Prostate gland (tissue), 2 donors: Measurements from ENCODE around the gene ZCCHC17. TPM values are rescaled to one million over a fixed set of nuclear protein-coding genes. Genes with fewer than 3 reads are reported as not detected.

Experiments used
- DNase-seq: peaks from one replicate; pipeline ENCODE4 v3.0.0-alpha.2; 2019; ENCODE audit warnings: low spot score
- H3K27ac ChIP-seq, 2 donors: fragments of 200-600 bp; sonication (generic); 2 replicates each; pipeline ENCODE4 v1.5.1; 2017 to 2019
- H3K27me3 ChIP-seq: fragments of 200-600 bp; sonication (generic); replicated peaks from 2 replicates; pipeline ENCODE4 v1.5.1; 2019; ENCODE audit not compliant: insufficient read depth
- H3K36me3 ChIP-seq, 2 donors: fragments of 200-600 bp; sonication (generic); 1 replicate in 1 of 2; 2 replicates in 1 of 2; pipeline versions ENCODE4 v1.5.1 to v1.8.1; 2017 to 2019
- H3K4me1 ChIP-seq: fragments of 200-600 bp; sonication (generic); replicated peaks from 2 replicates; pipeline ENCODE4 v1.5.1; 2019
- H3K4me3 ChIP-seq, 2 donors: fragments of 200-600 bp; sonication (generic); 2 replicates each; pipeline ENCODE4 v1.5.1; 2017 to 2019
- H3K9me3 ChIP-seq: fragments of 200-600 bp; sonication (generic); 2 replicates; pipeline ENCODE4 v1.5.1; 2017
- POLR2A ChIP-seq: fragments of 450-650 bp; IDR thresholded peaks from one replicate; pipeline ENCODE4 v1.6.1; 2016; ENCODE audit warnings: antibody characterized with exemption, mild to moderate bottlenecking
- POLR2AphosphoS5 ChIP-seq: sonication (generic); formaldehyde crosslinking; IDR thresholded peaks from one replicate; pipeline ENCODE4 v1.6.1; 2017; ENCODE audit warnings: antibody characterized with exemption
- WGBS: methylation state at CpG from one replicate; pipeline ENCODE4 v1.1.5; 2018; 5-methylcytosine and 5-hydroxymethylcytosine counted together
- intact Hi-C: fragments of 100-400 bp; cut with DNase I; formaldehyde crosslinking; loops from one replicate; pipeline ENCODE4 v1.14.2; 2022
- total RNA-seq, 2 donors: library from RNA; depleted of rRNA; stranded (reverse); fragments of >200 nt; gene quantifications; one replicate each; pipeline ENCODE4 v1.1.0, GENCODE V29; 2016
- TF ChIP-seq, protein P1 (sequence below), 4 experiments: fragments of 200-600 bp in 2 of 4; fragments of 450-650 bp in 2 of 4; sonication (generic) in 2 of 4; IDR thresholded peaks; 1 replicate in 3 of 4; 2 replicates in 1 of 4; pipeline ENCODE4 v1.5.1; 2016 to 2019; ENCODE audit warnings: antibody characterized with exemption in 4 of 4, mild to moderate bottlenecking in 2 of 4, moderate library complexity in 2 of 4

Gene ZCCHC17
- total RNA-seq, 2 donors from 2014 or later, result 31.5 to 39.0 TPM

DNA sequence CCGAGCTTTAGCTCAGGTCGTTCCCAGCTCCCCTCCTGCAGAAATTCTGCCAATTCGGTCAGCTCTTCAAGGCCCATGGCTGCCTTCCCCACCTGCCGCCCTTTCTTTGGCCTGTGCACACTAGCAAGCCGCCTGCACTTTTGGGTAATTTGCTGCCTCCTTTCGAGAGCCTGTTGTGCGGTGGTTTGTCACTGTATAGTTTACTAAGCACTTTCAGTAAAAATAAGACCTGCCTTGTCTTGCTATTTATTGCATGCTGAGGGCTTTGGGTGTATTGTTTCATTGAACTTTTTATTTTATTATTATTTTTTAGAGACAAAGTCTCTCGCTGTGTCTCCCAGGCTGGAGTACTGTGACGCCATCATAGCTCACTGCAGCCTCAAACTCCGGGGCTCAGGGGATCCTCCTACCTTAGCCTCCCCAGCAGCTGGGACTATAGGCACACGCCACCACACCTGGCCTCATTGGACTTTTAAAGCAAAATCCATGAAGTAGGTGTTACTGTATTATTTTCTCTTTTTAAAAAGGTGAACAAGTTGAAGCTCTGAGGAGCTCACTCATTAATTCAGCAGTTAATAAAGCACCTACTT is 77.2 kb downstream of the ZCCHC17 start:
- intact Hi-C loops, result loop anchor here (5.0 kb wide), 1 partner anchor 77 kb away; the partner anchor contains the start of genes SNRNP40 and ZCCHC17
- Histone ChIP-seq H3K27me3 (no peaks in the 10 kb centered on the region), H3K36me3 (no peaks in the 10 kb centered on the region), H3K9me3 (no peaks in the 10 kb centered on the region), H3K4me3 (peak overlapping the region; percentile 23 to 30), H3K27ac (peak overlapping the region; percentile 71 to 78), H3K4me1 (peaks cover 4% of the 10 kb centered on the region)
- DNase-seq, result no peak
- no peak for TF ChIP-seq POLR2AphosphoS5
- TF ChIP-seq, protein P1, sequence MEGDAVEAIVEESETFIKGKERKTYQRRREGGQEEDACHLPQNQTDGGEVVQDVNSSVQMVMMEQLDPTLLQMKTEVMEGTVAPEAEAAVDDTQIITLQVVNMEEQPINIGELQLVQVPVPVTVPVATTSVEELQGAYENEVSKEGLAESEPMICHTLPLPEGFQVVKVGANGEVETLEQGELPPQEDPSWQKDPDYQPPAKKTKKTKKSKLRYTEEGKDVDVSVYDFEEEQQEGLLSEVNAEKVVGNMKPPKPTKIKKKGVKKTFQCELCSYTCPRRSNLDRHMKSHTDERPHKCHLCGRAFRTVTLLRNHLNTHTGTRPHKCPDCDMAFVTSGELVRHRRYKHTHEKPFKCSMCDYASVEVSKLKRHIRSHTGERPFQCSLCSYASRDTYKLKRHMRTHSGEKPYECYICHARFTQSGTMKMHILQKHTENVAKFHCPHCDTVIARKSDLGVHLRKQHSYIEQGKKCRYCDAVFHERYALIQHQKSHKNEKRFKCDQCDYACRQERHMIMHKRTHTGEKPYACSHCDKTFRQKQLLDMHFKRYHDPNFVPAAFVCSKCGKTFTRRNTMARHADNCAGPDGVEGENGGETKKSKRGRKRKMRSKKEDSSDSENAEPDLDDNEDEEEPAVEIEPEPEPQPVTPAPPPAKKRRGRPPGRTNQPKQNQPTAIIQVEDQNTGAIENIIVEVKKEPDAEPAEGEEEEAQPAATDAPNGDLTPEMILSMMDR (IDR thresholded peaks at IDR 0.05), result no peak
- no peak for TF ChIP-seq POLR2A
- 19% methylated on average over 11 of the region's 11 CpGs for WGBS

DNA sequence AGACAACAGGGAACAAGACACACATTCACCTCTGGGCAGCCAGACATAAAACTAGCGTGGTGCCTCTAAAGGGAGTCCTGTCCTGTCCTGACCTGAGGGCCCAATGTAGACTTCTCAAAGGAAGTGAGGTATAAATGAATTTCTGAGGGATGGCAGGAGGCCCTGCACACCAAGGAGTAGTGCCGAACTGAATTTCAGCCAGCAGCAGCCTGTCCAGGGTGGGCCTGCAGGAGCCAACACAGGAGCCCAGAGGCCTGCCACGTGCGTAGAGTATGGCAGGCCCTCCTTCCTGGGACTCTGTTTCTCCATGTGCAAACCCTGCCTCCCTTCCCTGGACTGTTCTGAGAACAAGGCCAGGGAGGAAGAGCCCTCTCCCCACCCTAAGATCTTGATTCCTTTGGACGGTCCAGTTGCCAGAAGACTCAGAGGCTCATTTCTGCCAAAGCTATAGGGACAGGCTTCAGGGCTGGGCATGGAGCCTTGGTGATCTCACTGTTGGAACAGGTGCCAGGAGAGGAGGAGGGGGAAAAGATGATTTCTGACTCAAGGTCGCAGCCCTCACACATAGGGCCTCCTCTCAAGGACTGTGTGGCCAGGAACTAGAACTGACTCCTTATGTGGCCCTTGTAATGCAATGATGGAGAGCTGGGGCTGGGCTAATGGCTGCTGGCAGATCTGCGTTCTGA is 77.8 kb downstream of the ZCCHC17 start:
- peak overlapping the region; percentile 71 to 78 for H3K27ac ChIP-seq
- H3K4me1 ChIP-seq, result peaks cover 4% of the 10 kb centered on the region
- intact Hi-C loops, result loop anchor here (5.0 kb wide), 1 partner anchor 77 kb away; the partner anchor contains the start of genes SNRNP40 and ZCCHC17
- H3K4me3 ChIP-seq, result no peak overlapping the region
- TF ChIP-seq POLR2AphosphoS5 (peak; percentile 12), POLR2A (no peak)
- TF ChIP-seq, protein P1 (IDR thresholded peaks at IDR 0.05), result no peak
- no peaks in the 10 kb centered on the region for H3K27me3 ChIP-seq
- no peaks in the 10 kb centered on the region for H3K9me3 ChIP-seq
- no peaks in the 10 kb centered on the region for H3K36me3 ChIP-seq
- 57% methylated on average over 7 of the region's 7 CpGs for WGBS
- DNase-seq, result no peak

DNA sequence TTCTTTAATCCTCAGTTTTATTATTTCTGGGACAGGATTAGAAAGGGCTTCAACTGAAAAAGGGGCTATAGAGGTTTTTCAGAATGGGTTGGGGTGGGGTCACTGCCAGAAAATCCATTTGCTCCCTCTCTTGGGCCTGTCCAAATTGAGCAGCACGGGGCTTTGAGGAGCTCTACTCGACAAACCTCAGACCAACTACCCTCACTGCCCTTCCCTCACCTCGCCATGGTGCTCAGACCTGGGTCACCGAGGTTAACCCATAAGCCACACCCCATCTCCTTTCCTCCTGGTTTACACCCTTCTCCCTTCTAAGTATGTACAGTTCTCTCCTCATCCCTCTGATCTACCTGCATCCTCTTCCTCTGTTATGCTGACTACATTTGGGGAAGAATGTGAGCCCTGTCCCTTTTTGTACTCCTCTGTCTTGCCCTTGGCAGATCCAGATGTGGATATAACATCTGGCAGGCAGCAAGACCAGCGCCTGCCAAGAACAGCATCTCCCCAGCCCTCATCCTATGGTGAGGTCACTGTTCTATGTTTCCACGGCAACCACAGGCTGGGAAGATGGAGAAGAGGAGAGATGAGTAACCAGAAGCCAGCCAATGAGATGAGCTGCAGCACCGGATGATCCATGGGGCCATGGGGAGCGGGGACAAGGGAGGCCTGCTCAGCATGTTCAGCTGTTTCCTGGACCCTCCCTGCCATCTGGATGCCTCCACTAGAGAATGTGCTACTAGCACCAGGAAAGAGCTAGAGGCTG is 79.7 kb downstream of the ZCCHC17 start:
- WGBS, result 84% methylated on average over 8 of the region's 8 CpGs
- Histone ChIP-seq H3K27ac (no peak overlapping the region), H3K27me3 (no peaks in the 10 kb centered on the region), H3K9me3 (no peaks in the 10 kb centered on the region), H3K4me3 (no peak overlapping the region), H3K4me1 (peaks cover 4% of the 10 kb centered on the region), H3K36me3 (no peaks in the 10 kb centered on the region)
- no peak for DNase-seq
- intact Hi-C loops, result no loop called here
- TF ChIP-seq, protein P1 (IDR thresholded peaks at IDR 0.05), result no peak
- no peak for TF ChIP-seq POLR2A
- TF ChIP-seq POLR2AphosphoS5, result no peak

DNA sequence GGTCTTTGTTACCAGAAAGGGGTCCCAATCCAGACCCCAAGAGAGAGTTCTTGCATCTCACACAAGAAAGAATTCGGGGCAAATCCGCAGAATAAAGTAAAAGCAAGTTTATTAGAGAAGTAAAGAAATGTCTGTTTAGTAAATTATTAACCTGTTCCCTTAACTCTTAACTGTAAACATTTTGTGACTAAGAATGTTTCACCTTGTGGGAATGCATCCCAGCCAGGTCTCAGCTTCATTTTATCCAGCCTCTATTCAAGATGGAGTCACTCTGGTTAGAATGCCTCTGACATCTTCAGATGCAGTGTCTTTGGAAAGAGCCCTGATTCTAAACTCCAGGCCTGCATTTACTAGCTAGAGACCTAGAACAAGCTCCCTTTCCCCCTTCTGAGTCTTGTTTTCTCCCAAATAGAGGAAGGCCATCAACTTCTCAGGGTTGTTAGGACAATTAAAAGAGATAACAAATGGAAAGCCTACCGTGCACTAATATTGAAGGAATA is 80.6 kb downstream of the ZCCHC17 start:
- H3K4me1 ChIP-seq, result peaks cover 4% of the 10 kb centered on the region
- H3K4me3 ChIP-seq, result no peak overlapping the region
- no peaks in the 10 kb centered on the region for H3K36me3 ChIP-seq
- 87% methylated on average over 3 of the region's 3 CpGs for WGBS
- TF ChIP-seq POLR2AphosphoS5 (no peak), POLR2A (no peak)
- TF ChIP-seq, protein P1 (IDR thresholded peaks at IDR 0.05), result no peak
- intact Hi-C loops, result no loop called here
- H3K27me3 ChIP-seq, result no peaks in the 10 kb centered on the region
- no peaks in the 10 kb centered on the region for H3K9me3 ChIP-seq
- no peak for DNase-seq
- no peak overlapping the region for H3K27ac ChIP-seq
